ENCODE results near the gene ZBTB40. TPM values are rescaled to one million over a fixed set of nuclear protein-coding genes. Genes with fewer than 3 reads are reported as not detected.

ZBTB40 gene
- total and polyA plus RNA-seq, 4 donors = 6.6 to 19.3 (median 12.0) TPM

DNA sequence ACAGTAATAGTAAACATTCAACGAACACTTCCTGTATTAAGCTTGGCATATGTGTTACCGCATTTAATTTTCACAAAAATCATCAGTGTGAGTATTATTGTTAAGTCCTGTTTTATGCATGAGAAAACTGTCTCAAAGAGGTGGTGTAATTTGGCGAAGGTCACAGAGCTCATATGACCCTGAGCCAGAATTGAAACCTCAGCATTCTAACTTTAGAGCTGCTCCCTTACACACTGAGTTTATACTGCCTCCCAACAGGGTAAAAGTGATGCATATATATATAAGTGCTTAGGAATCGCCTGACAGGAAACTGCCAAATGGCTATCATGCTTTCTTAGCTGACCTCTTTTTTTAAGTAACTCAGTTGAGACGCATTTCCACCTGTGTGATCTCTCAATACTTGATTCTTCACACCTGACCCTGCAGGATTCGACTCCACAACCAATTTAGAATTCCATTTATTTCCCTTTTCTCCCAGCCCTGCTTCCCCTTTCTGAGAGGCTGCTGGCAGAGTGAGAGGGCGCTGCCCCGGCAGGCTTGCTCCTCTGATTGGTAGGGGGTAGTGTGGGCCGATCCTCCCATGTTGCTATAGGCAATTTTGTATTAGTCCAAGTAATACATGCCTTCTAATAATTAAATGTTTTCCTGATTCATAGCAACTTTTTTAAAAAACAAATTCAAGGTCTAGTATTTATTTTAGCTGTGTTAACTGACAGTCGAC lies 40.5 kb downstream of the ZBTB40 start:
- WGBS, 2 donors = 77 to 86% methylated on average over 10 of the region's 10 CpGs
- TF ChIP-seq CTCF (IDR thresholded peaks at IDR 0.05; ENCODE audit: control extremely low read depth, extremely low read depth) = no peak
- no peaks in the 10 kb centered on the region for H3K9me3 ChIP-seq (ENCODE audit: control insufficient read depth in 4 of 4, insufficient read depth in 3 of 4, low read length in 3 of 4)
- DNase-seq (no peak), ATAC-seq (ENCODE audit: insufficient read depth, low FRiP score) (no peak)
- H3K36me3 ChIP-seq (ENCODE audit: control insufficient read depth in 4 of 4, insufficient read depth in 4 of 4, low read length in 4 of 4) = peaks cover 7 to 18% (median 10%) of the 10 kb centered on the region in 4 donors
- H3K27me3 ChIP-seq (ENCODE audit: control insufficient read depth in 3 of 3, insufficient read depth in 3 of 3, low read length in 2 of 3) = no peaks in the 10 kb centered on the region
- H3K4me1 ChIP-seq (ENCODE audit: control insufficient read depth in 5 of 5, insufficient read depth in 5 of 5, low read length in 5 of 5) = peaks cover 0 to 19% (median 0%) of the 10 kb centered on the region in 5 donors
- no peak overlapping the region for H3K9ac ChIP-seq (ENCODE audit: insufficient read depth in 1 of 2, low read length in 2 of 2)
- H3K4me3 ChIP-seq = no peak overlapping the region
- H3K27ac ChIP-seq (ENCODE audit: low read depth in 1 of 2, low read length in 1 of 2) = no peak overlapping the region

DNA sequence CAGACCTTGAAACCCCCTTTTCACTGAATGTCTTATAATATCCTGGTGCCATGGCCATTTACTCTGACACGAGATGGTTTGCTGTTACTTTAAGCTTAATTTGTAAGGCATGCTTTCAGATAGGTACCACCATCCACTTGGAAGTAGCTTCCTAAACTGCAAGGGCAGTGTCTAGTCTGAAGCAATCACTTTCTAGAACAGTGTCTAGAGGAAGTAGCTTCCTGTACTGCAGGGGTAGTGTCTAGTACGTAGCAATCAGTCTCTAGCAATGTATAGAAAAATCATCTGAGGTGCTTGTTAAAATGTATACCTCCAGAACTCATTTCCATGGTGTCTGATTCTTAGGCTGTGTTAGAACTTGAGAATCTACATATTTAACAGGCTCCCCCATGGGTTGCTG lies 42.5 kb downstream of the ZBTB40 start:
- H3K4me3 ChIP-seq = no peak overlapping the region
- no peaks in the 10 kb centered on the region for H3K9me3 ChIP-seq (ENCODE audit: control insufficient read depth in 4 of 4, insufficient read depth in 3 of 4, low read length in 3 of 4)
- WGBS, 2 donors = 50 to 84% methylated on average over 2 of the region's 2 CpGs
- DNase-seq = no peak
- H3K9ac ChIP-seq (ENCODE audit: insufficient read depth in 1 of 2, low read length in 2 of 2) = no peak overlapping the region
- TF ChIP-seq CTCF (IDR thresholded peaks at IDR 0.05; ENCODE audit: control extremely low read depth, extremely low read depth) = no peak
- H3K27me3 ChIP-seq (ENCODE audit: control insufficient read depth in 3 of 3, insufficient read depth in 3 of 3, low read length in 2 of 3) = no peaks in the 10 kb centered on the region
- peaks cover 5 to 16% (median 11%) of the 10 kb centered on the region in 5 donors for H3K4me1 ChIP-seq (ENCODE audit: control insufficient read depth in 5 of 5, insufficient read depth in 5 of 5, low read length in 5 of 5)
- peaks cover 7 to 18% (median 10%) of the 10 kb centered on the region in 4 donors for H3K36me3 ChIP-seq (ENCODE audit: control insufficient read depth in 4 of 4, insufficient read depth in 4 of 4, low read length in 4 of 4)
- no peak for ATAC-seq (ENCODE audit: insufficient read depth, low FRiP score)
- H3K27ac ChIP-seq (ENCODE audit: low read depth in 1 of 2, low read length in 1 of 2) = no peak overlapping the region

- no peak overlapping the region for H3K27ac ChIP-seq (ENCODE audit: low read depth in 1 of 2, low read length in 1 of 2)
These were observed 43.4 kb downstream of the ZBTB40 start for GRCh38 chr1:22494943-22495579.

More at GRCh38 chr1:22494943-22495579, 43.4 kb downstream of the ZBTB40 start:
- no peak overlapping the region for H3K9ac ChIP-seq (ENCODE audit: insufficient read depth in 1 of 2, low read length in 2 of 2)
- no peak overlapping the region for H3K4me3 ChIP-seq
- no peak for DNase-seq
- ATAC-seq (ENCODE audit: insufficient read depth, low FRiP score) = no peak
- H3K27me3 ChIP-seq (ENCODE audit: control insufficient read depth in 3 of 3, insufficient read depth in 3 of 3, low read length in 2 of 3) = no peaks in the 10 kb centered on the region
- 74 to 78% methylated on average over 6 of the region's 6 CpGs for WGBS, 2 donors
- H3K36me3 ChIP-seq (ENCODE audit: control insufficient read depth in 4 of 4, insufficient read depth in 4 of 4, low read length in 4 of 4) = peaks cover 7 to 15% (median 10%) of the 10 kb centered on the region in 4 donors
- H3K4me1 ChIP-seq (ENCODE audit: control insufficient read depth in 5 of 5, insufficient read depth in 5 of 5, low read length in 5 of 5) = peaks cover 8 to 24% (median 10%) of the 10 kb centered on the region in 5 donors
- H3K9me3 ChIP-seq (ENCODE audit: control insufficient read depth in 4 of 4, insufficient read depth in 3 of 4, low read length in 3 of 4) = no peaks in the 10 kb centered on the region
- no peak for TF ChIP-seq CTCF (IDR thresholded peaks at IDR 0.05; ENCODE audit: control extremely low read depth, extremely low read depth)

Measured in lung (tissue), 12 donors.